GM20000 (cell line): ENCODE measurements around the gene SEMA6C.

ENCODE experiments used
- DNase-seq: peaks from one replicate; pipeline ENCODE4 v3.0.0; 2012; ENCODE audit warnings: low spot score
- TF ChIP-seq, protein P1 (sequence below): IDR thresholded peaks from 2 replicates; pipeline ENCODE4 v1.5.1; 2012; ENCODE audit warnings: mild to moderate bottlenecking, control low read depth; ENCODE audit errors: extremely low read depth, missing control alignments

SEMA6C gene

DNA sequence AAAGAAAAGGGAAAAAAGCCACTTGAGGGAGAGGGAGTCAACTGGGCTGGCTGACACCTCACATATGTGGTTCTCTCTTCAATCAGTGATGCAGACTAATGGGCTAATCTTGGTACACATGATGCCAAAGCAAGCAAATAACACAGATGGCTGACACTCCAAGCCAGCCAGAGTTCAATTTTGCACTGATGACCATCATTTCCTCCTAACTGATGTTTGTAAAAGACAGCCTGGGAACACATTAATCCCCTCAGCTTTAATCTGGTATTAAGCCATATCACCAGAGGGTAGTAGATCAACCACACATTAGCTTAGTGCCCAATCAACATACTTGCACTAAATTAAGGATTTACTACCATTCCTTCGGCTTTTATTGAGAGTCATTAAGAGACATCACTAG is 40.8 kb upstream of the SEMA6C start:
- no peak for DNase-seq
- TF ChIP-seq, protein P1, sequence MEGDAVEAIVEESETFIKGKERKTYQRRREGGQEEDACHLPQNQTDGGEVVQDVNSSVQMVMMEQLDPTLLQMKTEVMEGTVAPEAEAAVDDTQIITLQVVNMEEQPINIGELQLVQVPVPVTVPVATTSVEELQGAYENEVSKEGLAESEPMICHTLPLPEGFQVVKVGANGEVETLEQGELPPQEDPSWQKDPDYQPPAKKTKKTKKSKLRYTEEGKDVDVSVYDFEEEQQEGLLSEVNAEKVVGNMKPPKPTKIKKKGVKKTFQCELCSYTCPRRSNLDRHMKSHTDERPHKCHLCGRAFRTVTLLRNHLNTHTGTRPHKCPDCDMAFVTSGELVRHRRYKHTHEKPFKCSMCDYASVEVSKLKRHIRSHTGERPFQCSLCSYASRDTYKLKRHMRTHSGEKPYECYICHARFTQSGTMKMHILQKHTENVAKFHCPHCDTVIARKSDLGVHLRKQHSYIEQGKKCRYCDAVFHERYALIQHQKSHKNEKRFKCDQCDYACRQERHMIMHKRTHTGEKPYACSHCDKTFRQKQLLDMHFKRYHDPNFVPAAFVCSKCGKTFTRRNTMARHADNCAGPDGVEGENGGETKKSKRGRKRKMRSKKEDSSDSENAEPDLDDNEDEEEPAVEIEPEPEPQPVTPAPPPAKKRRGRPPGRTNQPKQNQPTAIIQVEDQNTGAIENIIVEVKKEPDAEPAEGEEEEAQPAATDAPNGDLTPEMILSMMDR, result no peak

DNA sequence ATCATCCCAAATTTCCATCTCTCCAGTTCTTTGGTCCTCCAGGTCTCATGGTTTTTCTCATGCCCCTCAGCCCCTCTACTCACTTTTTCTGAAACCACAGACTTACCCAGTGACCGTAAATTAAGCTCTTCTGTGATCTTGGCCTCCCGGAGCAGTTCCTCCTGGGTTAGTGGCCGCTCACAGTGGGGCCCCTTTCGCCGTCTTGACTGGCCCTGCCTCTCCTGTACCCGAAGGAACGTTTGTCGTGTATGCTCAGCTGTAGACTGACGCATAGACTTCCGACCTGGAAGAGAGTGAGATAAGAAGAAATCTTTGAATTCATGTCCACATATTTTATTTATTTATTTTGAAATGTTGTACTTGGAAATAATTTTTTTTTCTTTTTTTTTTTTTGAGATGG is 37.8 kb upstream of the SEMA6C start:
- TF ChIP-seq, protein P1, result no peak

DNA sequence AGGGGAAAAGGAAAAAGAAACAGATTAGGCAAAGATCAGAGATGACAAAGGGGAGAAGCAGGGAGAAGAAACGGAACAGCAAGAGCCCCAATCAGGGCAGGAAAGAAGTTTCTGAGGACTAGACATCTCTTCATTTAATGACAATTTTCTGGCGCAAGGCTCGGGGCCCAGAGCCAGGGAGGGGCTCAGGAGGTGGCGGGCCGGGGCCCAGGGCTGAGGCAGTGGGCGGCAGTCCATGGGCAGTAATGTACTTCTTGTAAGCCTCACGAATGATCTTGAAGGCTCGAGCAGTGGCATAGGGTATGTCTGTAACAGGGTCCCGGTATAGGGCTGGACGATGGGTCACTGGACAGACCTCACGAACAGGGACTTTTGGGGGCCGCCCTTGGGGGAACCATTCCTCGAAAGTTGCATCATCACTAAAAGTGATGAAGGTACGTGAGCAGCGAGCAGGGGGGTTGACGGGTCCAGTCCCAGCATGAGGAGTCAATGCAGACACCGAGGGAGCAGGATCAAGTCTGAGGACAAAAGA is 30.1 kb upstream of the SEMA6C start:
- DNase-seq, result no peak

More for the DNA sequence above, 37.8 kb upstream of the SEMA6C start:
- DNase-seq, result no peak

DNA sequence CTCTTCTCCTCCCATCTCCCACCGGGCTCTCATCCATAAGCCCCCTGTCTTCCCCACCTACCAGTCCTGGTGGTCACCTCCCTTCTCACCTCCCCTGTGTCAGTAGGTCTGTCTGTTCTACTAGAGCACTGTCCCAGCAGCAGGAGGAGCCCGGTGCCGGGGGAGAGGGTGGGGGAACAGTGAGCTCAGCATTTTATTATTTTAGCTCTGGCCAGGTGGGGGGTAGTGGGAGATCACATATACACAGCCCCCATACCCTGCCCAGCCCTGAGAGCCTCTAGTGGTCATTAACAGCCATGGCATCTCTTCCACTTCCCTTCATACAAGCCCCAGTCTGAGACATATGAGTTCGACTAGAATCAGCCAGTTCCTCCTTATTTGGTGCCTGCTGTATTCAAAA is 29.4 kb upstream of the SEMA6C start, which contains the start of gene TMOD4:
TMOD4 (minus strand) TSS at position 119 of the 400 bp plus-strand sequence. CDS start 1,106 bp downstream, outside the sequence.
- TF ChIP-seq, protein P1, result no peak

More for the DNA sequence above, 30.1 kb upstream of the SEMA6C start:
- TF ChIP-seq, protein P1, result no peak

DNA sequence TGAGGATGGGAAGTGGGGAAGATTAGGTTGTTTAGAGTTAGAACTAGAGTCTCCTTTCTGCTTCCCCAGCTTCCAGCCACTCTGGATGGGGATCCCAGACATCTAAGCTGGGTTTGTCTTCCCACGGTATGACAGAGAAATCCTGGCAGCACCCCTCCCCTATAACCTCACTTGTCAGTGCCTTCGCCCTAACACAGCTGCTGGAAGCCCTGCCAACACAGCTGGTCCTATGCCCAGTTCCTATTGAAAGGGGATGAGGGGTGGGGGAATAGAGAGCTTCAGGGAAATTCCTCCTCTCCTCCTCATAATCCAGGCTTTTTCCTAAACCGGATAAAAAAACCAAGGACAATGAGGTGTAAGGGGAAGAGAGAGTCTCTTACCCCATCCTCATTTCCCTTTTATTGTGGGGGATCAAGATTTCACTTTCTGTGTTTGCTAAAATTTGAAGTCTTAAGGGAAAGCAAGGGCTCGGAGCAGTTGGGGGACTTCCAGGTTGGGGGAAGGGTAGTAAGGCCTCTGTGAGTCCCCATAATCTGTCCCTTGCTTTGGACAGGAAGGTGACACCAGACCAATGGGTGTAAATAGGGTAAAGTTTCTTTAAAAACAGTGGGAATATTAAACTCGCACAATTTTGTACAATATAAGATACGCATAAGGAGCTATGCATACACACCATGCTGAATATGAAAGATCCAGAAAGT is 28.8 kb upstream of the SEMA6C start:
- DNase-seq, result no peak
- TF ChIP-seq, protein P1, result no peak

More for the DNA sequence above, 29.4 kb upstream of the SEMA6C start, which contains the start of gene TMOD4:
- DNase-seq, result no peak

DNA sequence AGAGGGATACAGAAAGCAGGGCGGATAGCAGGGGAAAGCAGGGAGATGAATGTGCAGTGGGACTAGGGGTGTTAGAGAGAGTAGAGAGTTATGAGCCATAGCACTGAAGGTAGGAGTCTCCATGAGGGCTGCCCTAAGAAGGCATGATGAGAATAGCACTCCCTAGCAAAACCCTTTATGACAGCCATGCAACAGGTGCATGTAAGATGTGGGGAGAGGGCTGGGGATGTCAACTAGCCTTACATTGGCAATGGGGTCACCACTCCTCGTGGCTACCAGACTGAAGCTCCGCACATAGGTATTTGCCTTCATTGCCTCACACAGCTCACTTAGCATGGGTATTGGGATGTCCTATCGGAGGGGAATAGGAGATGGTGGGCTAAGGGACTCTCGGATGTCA is 24.8 kb upstream of the SEMA6C start:
- no peak for DNase-seq
- TF ChIP-seq, protein P1, result no peak

DNA sequence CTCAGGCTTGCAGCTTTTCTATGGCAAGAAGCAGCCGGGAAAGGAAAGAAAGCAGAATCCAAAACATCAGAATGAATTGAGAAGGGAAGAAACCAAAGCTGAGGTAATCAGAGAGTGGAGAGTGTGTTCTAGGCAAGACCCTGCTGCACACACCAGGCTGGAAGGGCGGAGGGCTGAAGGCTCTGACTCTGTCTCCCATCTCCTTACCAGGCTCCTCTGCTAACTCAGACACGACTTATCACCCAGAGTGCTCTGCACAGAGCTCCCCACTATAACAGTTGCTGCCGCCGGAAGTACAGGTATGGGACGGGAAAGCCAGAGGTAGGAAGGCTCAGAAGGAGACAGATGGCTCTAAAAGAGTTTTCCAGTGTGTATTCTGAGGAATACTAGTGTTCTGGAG is 20.7 kb upstream of the SEMA6C start:
- TF ChIP-seq, protein P1, result no peak
- DNase-seq, result no peak
